H1 (cell line): Measurements from ENCODE around the gene NAE1. TPM values are rescaled to one million over a fixed set of nuclear protein-coding genes. Genes with fewer than 3 reads are reported as not detected.

Source experiments
- CBX8 ChIP-seq: fragments of 300-800, 300-1000 bp; sonication (generic); IDR thresholded peaks from 2 replicates; pipeline ENCODE4 v1.7.1; 2016; ENCODE audit warnings: low read depth, low read length, borderline replicate concordance
- CHD7 ChIP-seq: fragments of 300-600 bp; sonication (generic); IDR thresholded peaks from 2 replicates; pipeline ENCODE4 v1.7.1; 2012; ENCODE audit warnings: low read length, moderate library complexity, mild to moderate bottlenecking, inconsistent platforms; ENCODE audit not compliant: insufficient replicate concordance
- CTBP2 ChIP-seq: IDR thresholded peaks from 2 replicates; pipeline ENCODE4 v1.7.0; 2011; ENCODE audit warnings: borderline replicate concordance, mild to moderate bottlenecking, moderate library complexity, mixed read lengths, low read length; ENCODE audit not compliant: insufficient read depth, insufficient read length
- CTCF ChIP-seq, 3 experiments: IDR thresholded peaks; 1 replicate in 2 of 3; 2 replicates in 1 of 3; pipeline versions ENCODE4 v1.5.1 to v1.6.1; 2011; ENCODE audit warnings: low read length in 3 of 3, mild to moderate bottlenecking in 3 of 3, inconsistent platforms in 2 of 3, low read depth in 1 of 3, moderate library complexity in 1 of 3; ENCODE audit not compliant: insufficient read depth in 1 of 3; ENCODE audit errors: control extremely low read depth in 1 of 3
- SP4 ChIP-seq: IDR thresholded peaks from 2 replicates; pipeline ENCODE4 v1.6.1; 2012; ENCODE audit warnings: low read length, inconsistent platforms
- ZNF274 ChIP-seq: IDR thresholded peaks from 2 replicates; pipeline ENCODE4 v1.7.0; 2012; ENCODE audit warnings: low read length, borderline replicate concordance; ENCODE audit errors: extremely low read depth
- polyA plus RNA-seq, 7 experiments: library from polyadenylated mRNA; depleted of rRNA in 3 of 7; stranded (reverse) in 5 of 7; unstranded in 2 of 7; fragments of >200 nt in 5 of 7; fragments of 200-250 nt in 2 of 7; gene quantifications; 1 replicate in 5 of 7; 2 replicates in 1 of 7; 4 replicates in 1 of 7; pipeline versions ENCODE4 v1.2.1 to v1.2.3, GENCODE V29; 2011 to 2013; ENCODE audit warnings: missing spikeins in 2 of 7, mixed read lengths in 2 of 7
- total RNA-seq: library from RNA; stranded (reverse); fragmentation: NEBNext Ultra II Directional; extraction: Animal tissue kit (Norgen Biotek cat#: 25700); gene quantifications from 2 replicates; pipeline ENCODE4 v1.2.1, GENCODE V29; 2021

Gene NAE1
- total and polyA plus RNA-seq, 2 of the 8 experiments (the other 6 are each of a cell fraction or from before 2014, with no cell fraction given): 66.6 to 155 TPM

- TF ChIP-seq CHD7: no peak
- TF ChIP-seq SP4: no peak
- TF ChIP-seq ZNF274: no peak
- no peak for TF ChIP-seq CBX8
- peak; percentile 97 to 99 (median 98) for TF ChIP-seq CTCF (IDR thresholded peaks at IDR 0.05; ENCODE audit: control extremely low read depth in 1 of 3, insufficient read depth in 1 of 3, low read depth in 1 of 3, low read length in 3 of 3)
- TF ChIP-seq CTBP2: no peak
These were observed at the start of gene NAE1 (continued) for GRCh38 chr16:66830422-66831404.
